Activated T-helper 1 cell treated with anti-CD3 and anti-CD28 coated beads, Interleukin-12 subunit alpha, Interleukin-12 subunit beta, Interleukin-2, Interleukin-4 antibody, amounts not matched to agents 30 ng/mL and 10 ng/mL and 1 ng/mL, durations not matched to agents 14 hours and 24 hours and 36 hours (primary cell): ENCODE data around the gene CCDC81. TPM values are rescaled to one million over a fixed set of nuclear protein-coding genes. Genes with fewer than 3 reads are reported as not detected.
"Not testable (repeated sequence)": the region's sequence is repeated elsewhere in the genome, so short reads cannot be mapped to it uniquely, and the experiment has no call there.

ENCODE experiments used
- DNase-seq: peaks from one replicate; pipeline ENCODE4 v3.0.0; 2021; ENCODE audit warnings: low spot score
- H3K27ac Mint-ChIP-seq: one replicate; pipeline ENCODE4 v1.8.0; 2021; ENCODE audit warnings: mild to moderate bottlenecking, mixed read lengths
- H3K27me3 Mint-ChIP-seq: one replicate; pipeline ENCODE4 v1.8.0; 2022; ENCODE audit warnings: mild to moderate bottlenecking, moderate library complexity, mixed read lengths; ENCODE audit not compliant: insufficient read depth
- H3K36me3 Mint-ChIP-seq: one replicate; pipeline ENCODE4 v1.8.0; 2021; ENCODE audit warnings: low read depth, mixed read lengths
- H3K4me1 Mint-ChIP-seq: one replicate; pipeline ENCODE4 v1.8.0; 2021; ENCODE audit warnings: low read depth, mixed read lengths
- H3K4me3 Mint-ChIP-seq: one replicate; pipeline ENCODE4 v1.8.0; 2021; ENCODE audit warnings: mild to moderate bottlenecking, moderate library complexity, mixed read lengths
- H3K9me3 Mint-ChIP-seq: one replicate; pipeline ENCODE4 v1.8.0; 2021; ENCODE audit warnings: mixed read lengths
- intact Hi-C: fragments of 100-400 bp; cut with micrococcal nuclease; formaldehyde crosslinking; loops from one replicate; pipeline ENCODE4 v1.15.1; 2024
- total RNA-seq: library from RNA; stranded (reverse); gene quantifications from 2 replicates; pipeline ENCODE4 v1.2.3, GENCODE V29; 2022

The CCDC81 gene
- total RNA-seq, 1 donor from 2014 or later: 1.3 TPM

- H3K9me3 Mint-ChIP-seq, DNase-seq, H3K27ac Mint-ChIP-seq, intact Hi-C loops, H3K27me3 Mint-ChIP-seq, H3K36me3 Mint-ChIP-seq, H3K4me3 Mint-ChIP-seq: not testable (repeated sequence)
- peaks cover 11% of the 10 kb centered on the region for H3K4me1 Mint-ChIP-seq
Observed at GRCh38 chr11:86423488-86423887, 48.8 kb downstream of the CCDC81 start.

- Mint-ChIP-seq H3K36me3 (peaks cover 4% of the 10 kb centered on the region), H3K4me3 (no peak overlapping the region), H3K27me3 (peaks cover 9% of the 10 kb centered on the region), H3K9me3 (no peaks in the 10 kb centered on the region), H3K4me1 (no peaks in the 10 kb centered on the region), H3K27ac (no peak overlapping the region)
- intact Hi-C loops: no loop called here
- no peak for DNase-seq
Observed at GRCh38 chr11:86427441-86427840, 52.8 kb downstream of the CCDC81 start.

GRCh38 chr11:86431258-86431657, 56.6 kb downstream of the CCDC81 start:
- peaks cover 9% of the 10 kb centered on the region for H3K27me3 Mint-ChIP-seq
- peak overlapping the region; percentile 71 for H3K4me3 Mint-ChIP-seq
- DNase-seq: no peak
- H3K27ac Mint-ChIP-seq: no peak overlapping the region
- H3K36me3 Mint-ChIP-seq: peaks cover 6% of the 10 kb centered on the region
- H3K9me3 Mint-ChIP-seq: peaks cover 4% of the 10 kb centered on the region
- intact Hi-C loops: no loop called here
- no peaks in the 10 kb centered on the region for H3K4me1 Mint-ChIP-seq

- DNase-seq, H3K4me3 Mint-ChIP-seq, H3K4me1 Mint-ChIP-seq, intact Hi-C loops, H3K27ac Mint-ChIP-seq, H3K36me3 Mint-ChIP-seq, H3K27me3 Mint-ChIP-seq, H3K9me3 Mint-ChIP-seq: not testable (repeated sequence)
Observed at GRCh38 chr11:86433361-86434095, 58.8 kb downstream of the CCDC81 start.

GRCh38 chr11:86435711-86436110, 61.0 kb downstream of the CCDC81 start:
- DNase-seq: no peak
- peaks cover 8% of the 10 kb centered on the region for H3K36me3 Mint-ChIP-seq
- peaks cover 18% of the 10 kb centered on the region for H3K4me1 Mint-ChIP-seq
- no peak overlapping the region for H3K4me3 Mint-ChIP-seq
- intact Hi-C loops: no loop called here
- H3K27ac Mint-ChIP-seq: no peak overlapping the region
- H3K9me3 Mint-ChIP-seq: peaks cover 4% of the 10 kb centered on the region
- H3K27me3 Mint-ChIP-seq: no peaks in the 10 kb centered on the region

GRCh38 chr11:86438685-86439084, 64.0 kb downstream of the CCDC81 start:
- intact Hi-C loops: no loop called here
- no peak overlapping the region for H3K27ac Mint-ChIP-seq
- peaks cover 41% of the 10 kb centered on the region for H3K4me1 Mint-ChIP-seq
- DNase-seq: no peak
- H3K9me3 Mint-ChIP-seq: no peaks in the 10 kb centered on the region
- H3K27me3 Mint-ChIP-seq: no peaks in the 10 kb centered on the region
- H3K4me3 Mint-ChIP-seq: no peak overlapping the region
- peaks cover 10% of the 10 kb centered on the region for H3K36me3 Mint-ChIP-seq

GRCh38 chr11:86440305-86440716, 65.6 kb downstream of the CCDC81 start:
- DNase-seq: no peak
- Mint-ChIP-seq H3K4me3 (no peak overlapping the region), H3K27ac (peak overlapping the region; percentile 71), H3K36me3 (peaks cover 20% of the 10 kb centered on the region), H3K9me3 (peaks cover 4% of the 10 kb centered on the region), H3K4me1 (peaks cover 57% of the 10 kb centered on the region), H3K27me3 (no peaks in the 10 kb centered on the region)
- intact Hi-C loops: loop anchor here (10.0 kb wide), 1 partner anchor 686 kb away; no protein-coding TSS in a partner anchor

GRCh38 chr11:86440843-86441242, 66.2 kb downstream of the CCDC81 start:
- H3K4me3 Mint-ChIP-seq: peak overlapping the region; percentile 19
- H3K4me1 Mint-ChIP-seq: peaks cover 63% of the 10 kb centered on the region
- H3K27me3 Mint-ChIP-seq: no peaks in the 10 kb centered on the region
- intact Hi-C loops: loop anchor here (10.0 kb wide), 1 partner anchor 686 kb away; no protein-coding TSS in a partner anchor
- peaks cover 5% of the 10 kb centered on the region for H3K9me3 Mint-ChIP-seq
- H3K36me3 Mint-ChIP-seq: peaks cover 23% of the 10 kb centered on the region
- DNase-seq: no peak
- peak overlapping the region; percentile 71 for H3K27ac Mint-ChIP-seq

- Mint-ChIP-seq H3K27ac (peak overlapping the region; percentile 86), H3K27me3 (no peaks in the 10 kb centered on the region), H3K36me3 (peaks cover 23% of the 10 kb centered on the region), H3K9me3 (peaks cover 8% of the 10 kb centered on the region), H3K4me1 (peaks cover 77% of the 10 kb centered on the region), H3K4me3 (no peak overlapping the region)
- intact Hi-C loops: loop anchor here (2.0 to 10.0 kb wide), 3 partner anchors 150 to 688 kb away; no protein-coding TSS in a partner anchor
- DNase-seq: no peak
Observed at GRCh38 chr11:86442420-86442819, 67.7 kb downstream of the CCDC81 start.

GRCh38 chr11:86442827-86443226, 68.1 kb downstream of the CCDC81 start:
- no peak for DNase-seq

GRCh38 chr11:86443415-86443814, 68.7 kb downstream of the CCDC81 start:
- Mint-ChIP-seq H3K4me3 (peak overlapping the region; percentile 15), H3K9me3 (peaks cover 8% of the 10 kb centered on the region), H3K27me3 (no peaks in the 10 kb centered on the region), H3K27ac (peak overlapping the region; percentile 86), H3K36me3 (peaks cover 23% of the 10 kb centered on the region), H3K4me1 (peaks cover 76% of the 10 kb centered on the region)
- intact Hi-C loops: loop anchor here (2.0 to 10.0 kb wide), 3 partner anchors 151 to 689 kb away; no protein-coding TSS in a partner anchor
- DNase-seq: no peak

More at GRCh38 chr11:86442827-86443226, 68.1 kb downstream of the CCDC81 start:
- peaks cover 77% of the 10 kb centered on the region for H3K4me1 Mint-ChIP-seq
- H3K27me3 Mint-ChIP-seq: no peaks in the 10 kb centered on the region
- peak overlapping the region; percentile 86 for H3K27ac Mint-ChIP-seq
- H3K4me3 Mint-ChIP-seq: no peak overlapping the region
- H3K9me3 Mint-ChIP-seq: peaks cover 8% of the 10 kb centered on the region
- intact Hi-C loops: loop anchor here (2.0 to 10.0 kb wide), 3 partner anchors 150 to 688 kb away; no protein-coding TSS in a partner anchor
- peaks cover 23% of the 10 kb centered on the region for H3K36me3 Mint-ChIP-seq

- Mint-ChIP-seq H3K4me3 (no peak overlapping the region), H3K27ac (peak overlapping the region; percentile 86), H3K4me1 (peaks cover 66% of the 10 kb centered on the region), H3K9me3 (peaks cover 8% of the 10 kb centered on the region), H3K27me3 (no peaks in the 10 kb centered on the region), H3K36me3 (peaks cover 20% of the 10 kb centered on the region)
- intact Hi-C loops: loop anchor here (5.0 to 10.0 kb wide), 3 partner anchors 218 to 690 kb away; no protein-coding TSS in a partner anchor
- DNase-seq: no peak
Observed at GRCh38 chr11:86444981-86445380, 70.3 kb downstream of the CCDC81 start.

- Mint-ChIP-seq H3K27me3 (no peaks in the 10 kb centered on the region), H3K4me1 (peaks cover 53% of the 10 kb centered on the region)
- DNase-seq: no peak
Observed at GRCh38 chr11:86446163-86446923, 71.7 kb downstream of the CCDC81 start.

More at GRCh38 chr11:86446163-86446923, 71.7 kb downstream of the CCDC81 start:
- Mint-ChIP-seq H3K36me3 (peaks cover 22% of the 10 kb centered on the region), H3K27ac (peak overlapping the region; percentile 86), H3K4me3 (no peak overlapping the region), H3K9me3 (peaks cover 14% of the 10 kb centered on the region)
- intact Hi-C loops: loop anchor here (5.0 to 10.0 kb wide), 3 partner anchors 219 to 692 kb away; no protein-coding TSS in a partner anchor
